Panc1 (cell line): Measurements from ENCODE around the gene CYP2B6. TPM values are rescaled to one million over a fixed set of nuclear protein-coding genes. Genes with fewer than 3 reads are reported as not detected.

ENCODE experiments used
- ATAC-seq: fragments of 200-7000 bp; cut with Tn5 transposase; 2 replicates; pipeline ENCODE4 v1.9.1; 2020; ENCODE audit warnings: mild to moderate bottlenecking, moderate library complexity
- BruUV-seq: library from RNA; stranded (reverse); fragments of 400-500 nt; replicated peaks from 2 replicates; lab custom pipeline; 2021; lab: Mats Ljungman, UMichigan
- CTCF ChIA-PET: fragments of 300-600 bp; sonication (Branson Sonifier 250); formaldehyde crosslinking; loops from one replicate; lab custom pipeline; 2022; ENCODE audit warnings: antibody characterized with exemption; lab: Charles Lee
- POLR2A ChIA-PET: fragments of 300-600 bp; sonication (Branson Sonifier 250); formaldehyde crosslinking; loops from one replicate; lab custom pipeline; 2022; ENCODE audit warnings: antibody characterized with exemption; lab: Charles Lee
- DNase-seq: peaks from one replicate; pipeline ENCODE4 v3.0.0-alpha.2; 2010; ENCODE audit warnings: low read depth, low spot score
- H3K27ac ChIP-seq: 2 replicates; pipeline ENCODE4 v1.5.1; 2011; ENCODE audit warnings: mild to moderate bottlenecking, low read length, inconsistent platforms
- H3K27me3 ChIP-seq: fragments of 200-500 bp; sonication (Bioruptor generic); 2 replicates; pipeline ENCODE4 v1.6.0; 2014; ENCODE audit warnings: low read length, inconsistent platforms; ENCODE audit not compliant: control insufficient read depth, insufficient read depth
- H3K36me3 ChIP-seq: fragments of 200-500 bp; sonication (Bioruptor generic); 2 replicates; pipeline ENCODE4 v1.5.1; 2014; ENCODE audit warnings: inconsistent platforms, mild to moderate bottlenecking, low read length, moderate library complexity; ENCODE audit not compliant: control insufficient read depth, insufficient read depth
- H3K4me1 ChIP-seq: 2 replicates; pipeline ENCODE4 v1.5.1; 2011; ENCODE audit warnings: inconsistent platforms, mild to moderate bottlenecking, low read length, moderate library complexity; ENCODE audit not compliant: control insufficient read depth, insufficient read depth
- H3K4me3 ChIP-seq, 2 experiments: 2 replicates each; pipeline ENCODE4 v1.5.1; 2011 to 2012; ENCODE audit warnings: low read depth in 2 of 2, low read length in 2 of 2, mild to moderate bottlenecking in 2 of 2, inconsistent platforms in 1 of 2, moderate library complexity in 1 of 2
- H3K9me3 ChIP-seq: fragments of 200-500 bp; sonication (Bioruptor generic); 2 replicates; pipeline ENCODE4 v1.5.1; 2014; ENCODE audit warnings: low read depth, mild to moderate bottlenecking, inconsistent platforms, low read length, moderate library complexity; ENCODE audit not compliant: control insufficient read depth, insufficient read depth
- CTCF ChIP-seq: fragments of 450-650 bp; IDR thresholded peaks from 2 replicates; pipeline ENCODE4 v1.5.1; 2017; ENCODE audit warnings: mild to moderate bottlenecking
- POLR2AphosphoS5 ChIP-seq: IDR thresholded peaks from 2 replicates; pipeline ENCODE4 v1.6.1; 2012; ENCODE audit warnings: mild to moderate bottlenecking, low read depth, low read length, moderate library complexity
- SIN3A ChIP-seq: IDR thresholded peaks from 2 replicates; pipeline ENCODE4 v1.6.1; 2012; ENCODE audit warnings: low read depth, mild to moderate bottlenecking, low read length, moderate library complexity, borderline replicate concordance; ENCODE audit not compliant: insufficient read depth
- TCF7L2 ChIP-seq: IDR thresholded peaks from 2 replicates; pipeline ENCODE4 v1.6.1; 2011; ENCODE audit warnings: mild to moderate bottlenecking, low read depth, low read length, inconsistent platforms
- in situ Hi-C: cut with HindIII; loops from 2 replicates; pipeline ENCODE4 v1.10.0; 2016; ENCODE audit warnings: low sequenced_read_pairs, low pct_unique_long_range_greater_than_20kb
- intact Hi-C: fragments of 100-400 bp; cut with micrococcal nuclease; formaldehyde crosslinking; loops from one replicate; pipeline ENCODE4 v1.10.0; 2022; ENCODE audit not compliant: unreplicated experiment
- total RNA-seq: library from RNA; stranded (reverse); gene quantifications from one replicate; pipeline ENCODE4 v1.2.1, GENCODE V29; 2021; ENCODE audit not compliant: unreplicated experiment
- TF ChIP-seq, protein P1 (sequence below), 2 experiments: IDR thresholded peaks; 2 replicates each; pipeline ENCODE4 v1.6.1; 2011 to 2012; ENCODE audit warnings: low read depth in 2 of 2, control low read depth in 1 of 2, low read length in 1 of 2, mild to moderate bottlenecking in 1 of 2, moderate library complexity in 1 of 2; ENCODE audit not compliant: insufficient read depth in 1 of 2

CYP2B6 gene
- total RNA-seq, 1 experiment from 2014 or later: 0.26 TPM

DNA sequence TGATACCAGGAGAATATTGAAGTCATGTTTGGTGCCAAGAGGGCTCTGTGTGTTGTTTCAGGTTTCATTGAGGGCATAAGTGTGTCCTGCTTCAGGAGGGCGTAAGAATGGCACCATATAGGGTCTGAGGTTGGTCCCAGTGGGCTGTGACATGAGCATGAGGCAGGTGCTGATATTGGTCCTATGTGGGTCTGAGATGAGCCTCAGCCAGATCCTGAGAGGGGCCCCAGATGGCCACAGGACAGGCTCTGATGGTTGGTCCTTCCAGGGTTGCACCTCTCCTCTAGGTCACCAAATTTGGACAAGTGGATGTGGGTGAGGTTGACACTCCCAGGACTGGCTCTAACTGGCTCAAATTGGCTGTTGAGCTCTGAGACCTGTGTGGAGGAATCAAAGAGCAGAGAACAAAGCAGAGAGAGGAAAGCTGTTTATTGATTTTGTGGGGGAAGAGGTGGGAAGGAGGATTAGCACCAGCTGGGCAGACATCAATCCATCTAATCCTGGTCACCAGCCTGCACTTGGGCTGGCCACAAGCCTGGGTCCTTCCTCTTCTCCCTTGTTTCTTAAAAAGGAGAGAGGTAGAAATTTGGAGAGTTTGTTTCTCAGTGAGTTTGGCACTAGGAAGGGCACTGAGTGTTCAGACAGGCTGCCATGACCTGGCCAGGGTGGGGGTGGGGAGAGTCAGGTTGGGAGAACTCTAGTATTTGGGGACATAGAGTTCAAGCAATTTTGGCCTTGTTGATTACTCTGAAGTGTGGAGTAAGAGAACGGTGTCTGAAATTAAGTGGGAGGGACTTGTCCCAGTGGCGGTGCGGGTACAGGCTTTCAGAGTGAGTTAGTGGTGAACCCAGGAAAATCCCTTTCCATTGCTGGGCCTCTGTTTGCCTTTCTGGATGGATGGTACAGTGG is 38.7 kb downstream of the CYP2B6 start:
- Histone ChIP-seq H3K27ac (no peak overlapping the region), H3K4me1 (no peaks in the 10 kb centered on the region), H3K4me3 (no peak overlapping the region), H3K36me3 (no peaks in the 10 kb centered on the region), H3K9me3 (no peaks in the 10 kb centered on the region), H3K27me3 (no peaks in the 10 kb centered on the region)
- no TSS peak for BruUV-seq
- TF ChIP-seq CTCF (no peak), TCF7L2 (no peak), SIN3A (no peak), POLR2AphosphoS5 (no peak)
- TF ChIP-seq, protein P1, sequence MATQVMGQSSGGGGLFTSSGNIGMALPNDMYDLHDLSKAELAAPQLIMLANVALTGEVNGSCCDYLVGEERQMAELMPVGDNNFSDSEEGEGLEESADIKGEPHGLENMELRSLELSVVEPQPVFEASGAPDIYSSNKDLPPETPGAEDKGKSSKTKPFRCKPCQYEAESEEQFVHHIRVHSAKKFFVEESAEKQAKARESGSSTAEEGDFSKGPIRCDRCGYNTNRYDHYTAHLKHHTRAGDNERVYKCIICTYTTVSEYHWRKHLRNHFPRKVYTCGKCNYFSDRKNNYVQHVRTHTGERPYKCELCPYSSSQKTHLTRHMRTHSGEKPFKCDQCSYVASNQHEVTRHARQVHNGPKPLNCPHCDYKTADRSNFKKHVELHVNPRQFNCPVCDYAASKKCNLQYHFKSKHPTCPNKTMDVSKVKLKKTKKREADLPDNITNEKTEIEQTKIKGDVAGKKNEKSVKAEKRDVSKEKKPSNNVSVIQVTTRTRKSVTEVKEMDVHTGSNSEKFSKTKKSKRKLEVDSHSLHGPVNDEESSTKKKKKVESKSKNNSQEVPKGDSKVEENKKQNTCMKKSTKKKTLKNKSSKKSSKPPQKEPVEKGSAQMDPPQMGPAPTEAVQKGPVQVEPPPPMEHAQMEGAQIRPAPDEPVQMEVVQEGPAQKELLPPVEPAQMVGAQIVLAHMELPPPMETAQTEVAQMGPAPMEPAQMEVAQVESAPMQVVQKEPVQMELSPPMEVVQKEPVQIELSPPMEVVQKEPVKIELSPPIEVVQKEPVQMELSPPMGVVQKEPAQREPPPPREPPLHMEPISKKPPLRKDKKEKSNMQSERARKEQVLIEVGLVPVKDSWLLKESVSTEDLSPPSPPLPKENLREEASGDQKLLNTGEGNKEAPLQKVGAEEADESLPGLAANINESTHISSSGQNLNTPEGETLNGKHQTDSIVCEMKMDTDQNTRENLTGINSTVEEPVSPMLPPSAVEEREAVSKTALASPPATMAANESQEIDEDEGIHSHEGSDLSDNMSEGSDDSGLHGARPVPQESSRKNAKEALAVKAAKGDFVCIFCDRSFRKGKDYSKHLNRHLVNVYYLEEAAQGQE (IDR thresholded peaks at IDR 0.05; ENCODE audit: insufficient read depth in 1 of 2, low read depth in 2 of 2, low read length in 1 of 2): no peak
- intact Hi-C loops (no loop called here), in situ Hi-C loops (no loop called here)
- DNase-seq (no peak), ATAC-seq (no peak)
- ChIA-PET POLR2A (no interaction called here), CTCF (no interaction called here)

GRCh38 chr19:41030651-41031050 is 39.6 kb downstream of the CYP2B6 start:
- in situ Hi-C loops (no loop called here), intact Hi-C loops (no loop called here)
- DNase-seq (no peak), ATAC-seq (no peak)
- no peaks in the 10 kb centered on the region for H3K4me1 ChIP-seq
- H3K4me3 ChIP-seq: no peak overlapping the region
- H3K9me3 ChIP-seq: no peaks in the 10 kb centered on the region
- POLR2A ChIA-PET: no interaction called here
- no peak for TF ChIP-seq SIN3A
- TF ChIP-seq, protein P1 (IDR thresholded peaks at IDR 0.05; ENCODE audit: insufficient read depth in 1 of 2, low read depth in 2 of 2, low read length in 1 of 2): no peak
- no peak; the same call in 1 of the 2 replicates for TF ChIP-seq CTCF
- no peak for TF ChIP-seq POLR2AphosphoS5
- TF ChIP-seq TCF7L2: no peak
- no peaks in the 10 kb centered on the region for H3K27me3 ChIP-seq
- H3K27ac ChIP-seq: no peak overlapping the region
- no peaks in the 10 kb centered on the region for H3K36me3 ChIP-seq
- BruUV-seq: no TSS peak
- CTCF ChIA-PET: no interaction called here
